HG02973 (cell line): Measurements from ENCODE around the gene NAT9.

Source experiments
- ATAC-seq: cut with Tn5 transposase; IDR thresholded peaks from one replicate; pipeline ENCODE4 v1.9.1; 2021; ENCODE audit warnings: moderate library complexity; ENCODE audit not compliant: unreplicated experiment

NAT9 gene

DNA sequence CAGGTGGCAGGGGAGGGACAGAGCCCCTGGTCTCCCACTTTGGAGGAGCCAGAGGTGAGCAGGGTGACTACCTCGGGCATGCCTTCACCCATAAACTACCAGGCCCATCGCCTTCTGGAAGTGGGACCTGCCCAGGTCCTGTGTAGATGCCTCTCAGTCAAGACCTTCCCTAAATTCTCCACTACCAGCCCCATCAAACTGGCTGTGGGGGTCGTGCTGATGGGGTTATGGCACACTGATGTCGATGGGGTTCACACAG, 44.9 kb downstream of the NAT9 start:
- ATAC-seq: no peak

DNA sequence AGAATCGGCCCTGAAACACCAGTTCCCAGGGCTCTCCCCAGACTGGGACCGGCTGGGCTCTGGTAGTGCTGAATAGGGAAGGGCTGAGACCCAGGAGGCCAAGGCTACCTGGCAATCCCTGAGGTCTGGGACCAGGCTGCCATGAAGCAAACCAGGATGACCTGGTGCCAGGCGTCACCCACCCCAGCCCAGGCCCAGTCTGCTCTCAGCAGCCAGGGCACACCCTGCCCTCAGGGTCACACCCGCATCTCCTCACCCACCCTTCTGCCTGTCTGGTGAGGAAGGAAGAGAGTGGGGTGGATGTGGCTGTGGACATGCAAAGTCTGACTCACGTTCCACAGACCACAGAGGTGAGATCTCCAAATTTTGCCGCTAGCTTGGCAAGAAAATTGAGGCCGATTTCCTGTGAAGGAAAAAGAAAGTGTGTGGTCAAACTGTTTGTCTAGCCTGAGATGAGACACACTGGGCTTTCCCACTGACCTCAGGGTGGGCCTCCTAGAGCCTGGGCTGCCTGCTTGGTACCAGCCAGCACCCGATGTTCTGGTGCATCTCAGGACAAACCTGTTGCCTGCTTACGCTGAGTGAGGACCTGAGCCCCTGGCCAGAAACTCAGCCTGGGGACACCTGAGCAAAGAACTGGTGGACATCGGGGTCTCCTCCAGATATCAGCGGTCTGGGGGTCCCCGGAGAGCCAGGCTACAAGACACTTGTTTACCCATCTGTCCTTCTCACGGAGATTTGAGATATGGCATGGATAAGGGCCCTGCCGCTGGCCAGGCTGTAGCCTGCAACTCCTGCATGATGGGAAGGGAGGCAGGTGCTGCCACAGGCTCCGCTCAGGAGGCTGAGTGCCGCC, 45.4 kb downstream of the NAT9 start:
- no peak for ATAC-seq

DNA sequence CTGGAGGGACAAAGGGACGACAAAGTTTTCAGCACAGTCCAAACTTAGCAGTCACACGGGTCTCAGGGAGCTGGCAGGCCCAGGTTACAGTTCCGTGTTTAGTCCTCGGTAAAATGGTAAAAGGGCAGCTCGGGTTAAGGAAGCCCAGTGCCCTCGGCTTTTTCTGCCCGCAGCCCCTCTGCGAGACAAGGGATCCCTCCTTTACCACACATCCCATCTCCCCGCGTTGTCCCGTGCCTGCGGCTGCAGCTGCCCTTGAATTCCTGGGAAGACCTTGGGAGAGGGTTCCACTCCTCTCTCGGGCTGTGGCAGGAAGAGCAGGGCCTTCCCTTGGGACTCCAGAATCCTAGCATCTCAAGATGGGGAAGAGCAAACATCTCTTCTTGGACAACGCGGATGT, 46.3 kb downstream of the NAT9 start:
- ATAC-seq: no peak

DNA sequence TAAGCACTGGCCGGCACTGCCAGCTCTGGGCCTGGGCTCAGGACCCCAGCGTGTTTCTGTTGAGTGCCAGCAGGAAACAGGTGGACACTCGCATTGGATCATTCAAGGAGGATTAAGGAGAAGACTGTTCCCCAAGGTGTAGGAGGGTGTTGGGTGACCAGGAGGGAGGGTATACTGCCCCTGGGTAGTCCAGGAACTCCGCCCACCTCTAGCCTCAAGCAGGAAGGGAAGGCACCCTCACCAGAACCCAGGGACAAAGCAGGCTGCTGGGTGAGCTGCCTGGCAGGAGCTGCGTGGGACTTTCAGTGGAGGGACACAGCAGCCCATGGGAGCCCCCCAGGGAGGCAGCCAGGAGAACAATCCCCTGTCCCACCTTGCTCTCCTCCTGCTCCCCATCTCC, 46.8 kb downstream of the NAT9 start:
- ATAC-seq: no peak

DNA sequence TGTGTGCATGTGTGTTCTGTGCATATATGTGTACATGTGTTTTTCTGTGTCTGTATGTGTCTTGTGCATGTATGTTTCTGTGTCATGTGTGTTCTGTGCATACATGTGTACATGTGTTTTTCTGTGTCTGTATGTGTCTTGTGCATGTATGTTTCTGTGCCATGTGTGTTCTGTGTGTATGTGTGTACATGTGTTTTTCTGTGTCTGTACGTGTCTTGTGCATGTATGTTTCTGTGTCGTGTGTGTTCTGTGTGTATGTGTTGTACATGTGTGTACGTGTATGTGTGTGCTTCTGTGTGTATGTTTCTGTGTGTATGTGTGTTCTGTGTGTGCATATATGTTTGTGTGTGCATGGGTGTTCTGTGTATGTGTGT, 47.5 kb downstream of the NAT9 start:
- no peak for ATAC-seq

DNA sequence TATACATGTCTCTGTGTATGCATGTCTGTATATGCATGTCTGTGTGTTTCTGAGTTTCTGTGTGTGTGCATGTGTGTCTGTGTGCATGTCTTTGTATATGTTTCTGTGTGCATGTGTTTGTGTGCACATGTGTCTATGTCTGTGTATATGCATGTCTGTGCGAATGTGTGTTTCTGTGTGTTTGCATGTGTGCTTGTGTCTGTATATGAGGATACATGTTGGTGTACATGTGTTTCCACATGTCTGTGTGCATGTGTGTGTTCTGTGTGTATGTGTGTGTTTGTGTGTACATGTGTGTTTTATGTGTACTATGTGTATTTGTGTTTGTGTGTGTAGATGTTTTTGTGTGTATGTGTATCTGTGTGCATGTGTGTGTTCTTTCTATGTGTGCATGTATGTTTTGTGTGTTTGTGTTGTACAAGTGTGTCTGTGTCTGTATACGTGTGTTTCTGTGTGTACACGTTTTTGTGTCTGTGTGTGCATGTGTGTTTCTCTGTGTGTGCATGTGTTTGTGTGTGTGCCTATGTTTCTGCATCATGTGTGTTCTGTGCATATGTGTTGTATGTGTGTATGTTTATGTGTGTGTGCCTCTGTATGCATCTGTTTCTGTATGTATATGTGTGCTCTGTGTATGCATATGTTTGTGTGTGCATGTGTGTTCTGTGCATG, 48.0 kb downstream of the NAT9 start:
- ATAC-seq: no peak

DNA sequence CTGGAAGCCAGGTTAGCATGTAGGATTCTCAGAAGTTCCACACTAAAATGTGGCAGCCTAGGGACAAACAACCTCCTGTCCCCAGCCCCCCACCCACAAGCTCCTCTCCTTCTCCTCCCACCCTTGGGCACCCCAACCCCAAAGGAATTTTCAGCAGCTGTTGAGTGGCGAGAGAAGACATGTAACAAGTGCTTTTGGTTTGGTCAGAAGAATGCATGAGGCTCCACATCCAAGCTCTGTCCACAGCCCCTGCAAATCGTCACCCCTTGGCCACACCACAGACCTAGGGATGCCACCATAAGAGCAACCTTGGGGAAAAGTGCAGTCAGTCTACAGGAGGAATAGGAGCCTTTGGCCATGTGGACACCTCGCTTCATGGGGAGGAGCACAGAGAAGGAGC, 51.0 kb downstream of the NAT9 start:
- ATAC-seq: no peak

DNA sequence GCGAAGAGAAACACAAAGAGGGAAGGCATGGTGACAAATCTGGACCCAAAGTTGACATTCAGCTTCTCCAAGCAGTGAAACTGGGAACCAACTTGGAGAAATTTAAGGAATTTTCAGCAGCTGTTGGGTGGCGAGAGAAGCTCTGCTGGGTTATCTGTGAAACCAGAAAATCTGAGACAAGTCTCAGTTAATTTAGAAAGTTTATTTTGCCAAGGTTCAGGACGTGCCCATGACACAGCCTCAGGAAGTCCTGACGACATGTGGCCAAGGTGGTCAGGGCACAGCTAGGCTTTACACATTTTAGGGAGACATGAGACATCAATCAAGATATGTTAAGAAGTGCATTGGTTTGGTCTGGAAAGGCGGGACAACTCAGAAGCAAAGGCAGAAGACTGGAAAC, 52.3 kb downstream of the NAT9 start:
- ATAC-seq: no peak

DNA sequence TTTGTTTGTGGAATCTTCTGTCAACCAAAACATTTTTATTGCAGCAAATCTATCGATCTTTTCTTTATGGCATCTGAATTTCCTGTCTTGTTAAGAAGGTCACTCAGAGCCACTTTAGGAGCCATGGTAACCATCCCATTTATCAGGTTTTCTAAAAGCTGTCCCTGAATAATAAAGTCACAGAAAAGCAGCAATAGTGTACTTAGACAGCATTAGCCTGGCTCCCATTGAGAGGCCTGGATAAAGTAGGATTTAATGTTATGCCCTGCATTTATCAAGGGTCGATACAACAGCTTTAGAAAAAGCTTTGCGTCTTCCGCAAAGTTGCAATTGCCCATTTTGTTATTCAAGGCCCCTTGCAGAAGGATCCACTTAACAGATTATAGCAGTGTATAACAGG, 53.4 kb downstream of the NAT9 start:
- no peak for ATAC-seq
